Measurements from ENCODE around the gene NCBP2. TPM values are rescaled to one million over a fixed set of nuclear protein-coding genes. Genes with fewer than 3 reads are reported as not detected.
A peak's percentile ranks its signal among the peaks of the same experiment; 100 is the strongest.
"Not testable (repeated sequence)": the region's sequence is repeated elsewhere in the genome, so short reads cannot be mapped to it uniquely, and the experiment has no call there.

NCBP2 gene
- total RNA-seq, 2 experiments from 2014 or later: 83.0 to 85.1 TPM

DNA sequence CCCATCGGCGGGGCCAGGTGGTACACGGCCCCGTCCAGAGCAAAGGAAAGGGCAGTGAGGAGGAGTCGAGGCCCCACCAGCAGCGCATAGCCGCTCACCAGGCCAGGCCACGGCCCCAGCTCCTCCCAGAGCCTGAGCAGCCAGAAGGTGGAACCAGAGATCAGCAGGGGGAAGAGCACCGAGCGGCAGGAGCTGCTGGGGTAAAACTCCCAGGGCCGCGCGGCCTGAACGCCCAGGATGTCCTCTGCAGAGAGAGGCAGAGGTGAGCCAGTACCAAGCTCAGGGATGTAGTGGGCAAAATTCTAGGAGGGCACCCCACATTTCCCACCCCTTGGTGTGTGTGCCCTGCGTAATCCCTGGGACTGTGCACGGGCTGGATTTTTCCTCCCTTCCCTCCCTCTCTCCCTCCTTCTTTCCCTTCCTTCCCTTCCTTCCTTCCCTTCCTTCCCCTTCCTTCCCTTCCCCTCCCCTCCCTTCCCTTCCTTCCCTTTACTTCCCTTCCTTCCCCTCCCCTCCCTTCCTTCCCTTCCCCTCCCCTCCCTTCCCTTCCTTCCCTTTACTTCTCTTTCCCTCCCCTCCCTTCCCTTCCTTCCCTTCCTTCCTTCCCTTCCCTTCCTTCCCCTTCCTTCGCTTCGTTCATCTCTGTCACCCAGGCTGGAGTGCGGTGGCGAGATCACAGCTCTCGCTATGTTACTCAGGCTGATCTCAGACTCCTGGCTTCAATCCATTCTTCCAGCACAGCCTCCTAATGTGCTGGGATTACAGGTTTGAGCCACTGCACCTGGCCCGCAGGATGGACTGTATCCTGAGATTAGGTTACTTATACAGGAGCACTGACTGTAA is 6.3 kb upstream of the NCBP2 start:
- no peak overlapping the region for H3K27ac Mint-ChIP-seq
- ChIA-PET POLR2A (interaction anchor here (2.1 kb wide), 1 partner anchor 20 kb away, joined by 5 read pairs; the partner anchor contains the start of gene PIGZ), CTCF (no interaction called here)
- peaks cover 13% of the 10 kb centered on the region for H3K4me1 Mint-ChIP-seq (ENCODE audit: low read depth)
- H3K36me3 Mint-ChIP-seq: peaks cover 3% of the 10 kb centered on the region
- intact Hi-C loops (cut with micrococcal nuclease): loop anchor here (10.0 kb wide), 3 partner anchors 344 to 1044 kb away; partner anchors contain the start of gene TNK2
- no peaks in the 10 kb centered on the region for H3K27me3 Mint-ChIP-seq
- no peaks in the 10 kb centered on the region for H3K9me3 Mint-ChIP-seq
- H3K4me3 Mint-ChIP-seq: no peak overlapping the region
- DNase-seq: no peak

DNA sequence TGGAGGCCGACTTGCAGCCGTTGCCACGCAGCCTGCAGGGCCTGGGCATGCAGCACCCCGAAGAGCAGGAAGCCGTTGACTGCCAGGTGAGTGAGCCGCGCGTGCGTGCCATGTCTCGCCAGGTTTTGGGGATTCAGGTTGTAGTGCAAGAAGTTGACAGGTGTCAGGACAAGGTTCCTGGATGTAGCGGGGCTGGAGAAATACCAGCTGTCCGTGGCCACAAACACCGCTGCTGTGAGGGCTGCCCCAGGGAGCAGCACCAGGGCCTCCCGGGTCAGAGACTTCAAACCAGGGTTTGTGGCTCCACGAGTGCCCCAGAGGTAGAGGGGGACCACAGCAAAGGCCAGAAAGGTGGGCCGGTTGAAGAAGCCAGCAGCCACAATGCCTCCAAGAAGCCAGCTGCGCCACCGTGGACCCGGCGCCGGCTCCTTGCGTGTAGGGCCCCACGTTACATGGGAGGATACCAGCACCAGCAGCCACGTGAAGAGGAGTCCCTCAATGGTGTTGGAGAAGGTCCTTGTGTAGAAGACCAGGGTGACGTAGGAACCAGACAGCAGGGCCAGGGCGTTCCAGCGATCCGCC is 5.6 kb upstream of the NCBP2 start:
- H3K36me3 Mint-ChIP-seq: peaks cover 8% of the 10 kb centered on the region
- intact Hi-C loops (cut with micrococcal nuclease): loop anchor here (10.0 kb wide), 3 partner anchors 343 to 1043 kb away; partner anchors contain the start of gene TNK2
- peaks cover 20% of the 10 kb centered on the region for H3K4me1 Mint-ChIP-seq (ENCODE audit: low read depth)
- H3K4me3 Mint-ChIP-seq: no peak overlapping the region
- no peaks in the 10 kb centered on the region for H3K9me3 Mint-ChIP-seq
- no peaks in the 10 kb centered on the region for H3K27me3 Mint-ChIP-seq
- ChIA-PET CTCF (no interaction called here), POLR2A (interaction anchor here (2.1 kb wide), 1 partner anchor 21 kb away, joined by 5 read pairs; the partner anchor contains the start of gene PIGZ)
- no peak for DNase-seq
- no peak overlapping the region for H3K27ac Mint-ChIP-seq

GRCh38 chr3:196947136-196947859 is 5.0 kb upstream of the NCBP2 start:
- no peak overlapping the region for H3K4me3 Mint-ChIP-seq
- CTCF ChIA-PET: no interaction called here
- H3K9me3 Mint-ChIP-seq: no peaks in the 10 kb centered on the region
- H3K4me1 Mint-ChIP-seq (ENCODE audit: low read depth): peaks cover 20% of the 10 kb centered on the region
- POLR2A ChIA-PET: interaction anchor here (2.1 kb wide), 1 partner anchor 21 kb away, joined by 5 read pairs; the partner anchor contains the start of gene PIGZ
- peaks cover 11% of the 10 kb centered on the region for H3K36me3 Mint-ChIP-seq
- no peak overlapping the region for H3K27ac Mint-ChIP-seq
- peaks cover 1% of the 10 kb centered on the region for H3K27me3 Mint-ChIP-seq
- no peak for DNase-seq
- intact Hi-C loops (cut with micrococcal nuclease): loop anchor here (10.0 kb wide), 3 partner anchors 342 to 1042 kb away; partner anchors contain the start of gene TNK2

DNA sequence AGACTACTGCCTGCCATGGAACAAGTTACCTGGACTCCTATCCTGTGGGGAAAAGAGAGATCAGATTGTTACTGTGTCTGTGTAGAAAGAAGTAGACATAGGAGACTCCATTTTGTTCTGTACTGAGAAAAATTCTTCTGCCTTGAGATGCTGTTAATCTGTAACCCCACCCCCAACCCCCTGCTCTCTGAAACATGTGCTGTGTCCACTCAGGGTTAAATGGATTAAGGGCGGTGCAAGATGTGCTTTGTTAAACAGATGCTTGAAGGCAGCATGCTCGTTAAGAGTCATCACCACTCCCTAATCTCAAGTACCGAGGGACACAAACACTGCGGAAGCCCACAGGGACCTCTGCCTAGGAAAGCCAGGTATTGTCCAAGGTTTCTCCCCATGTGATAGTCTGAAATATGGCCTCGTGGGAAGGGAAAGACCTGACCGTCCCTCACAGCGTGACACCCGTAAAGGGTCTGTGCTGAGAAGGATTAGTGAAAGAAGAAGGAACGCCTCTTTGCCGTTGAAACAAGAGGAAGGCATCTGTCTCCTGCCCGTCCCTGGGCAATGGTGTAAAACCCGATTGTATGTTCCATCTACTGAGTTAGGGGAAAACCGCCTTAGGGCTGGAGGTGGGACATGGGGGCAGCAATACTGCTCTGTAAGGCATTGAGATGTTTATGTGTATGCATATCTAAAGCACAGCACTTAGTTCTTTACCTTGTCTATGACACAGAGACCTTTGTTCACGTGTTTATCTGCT is 1.9 kb upstream of the NCBP2 start:
- DNase-seq, H3K9me3 Mint-ChIP-seq, CTCF ChIA-PET, H3K27me3 Mint-ChIP-seq, POLR2A ChIA-PET: not testable (repeated sequence)
- intact Hi-C loops (cut with micrococcal nuclease): loop anchor here (5.0 to 10.0 kb wide), 5 partner anchors 57 to 1039 kb away; partner anchors contain the start of genes DLG1 and TNK2
- Mint-ChIP-seq H3K36me3 (peaks cover 19% of the 10 kb centered on the region), H3K27ac (peak overlapping the region; percentile 68), H3K4me3 (peak overlapping the region; percentile 98), H3K4me1 (ENCODE audit: low read depth) (peaks cover 38% of the 10 kb centered on the region)

DNA sequence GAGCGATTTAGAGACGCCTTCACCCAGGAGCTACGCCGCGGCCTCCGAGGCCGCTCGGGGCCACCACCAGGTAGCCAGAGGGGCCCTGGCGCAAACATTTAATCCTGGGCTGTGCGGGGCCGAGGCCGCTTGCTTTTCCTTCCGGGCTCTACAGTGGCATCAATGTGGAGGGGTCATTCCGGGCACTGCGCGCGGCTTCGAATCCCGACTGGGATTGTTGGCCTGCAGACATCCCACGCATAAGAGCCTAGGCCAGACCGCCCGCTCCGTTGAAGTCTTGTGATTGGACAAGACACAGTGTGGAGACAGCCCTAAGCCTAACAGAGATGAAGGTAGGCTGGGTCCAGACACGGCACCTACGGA is 568 bp upstream of the NCBP2 start:
- H3K27me3 Mint-ChIP-seq: peaks cover 2% of the 10 kb centered on the region
- ChIA-PET CTCF (interaction anchor here (1.0 to 2.5 kb wide), 10 partner anchors 12 to 334 kb away, joined by 3 to 22 read pairs (median 4); partner anchors contain the start of genes PAK2 and SENP5), POLR2A (interaction anchor here (0.6 to 3.1 kb wide), 10 partner anchors 9 to 302 kb away, joined by 3 to 36 read pairs (median 6); partner anchors contain the start of genes PAK2, PIGZ and SENP5)
- H3K4me1 Mint-ChIP-seq (ENCODE audit: low read depth): peaks cover 38% of the 10 kb centered on the region
- peak overlapping the region; percentile 85 for H3K27ac Mint-ChIP-seq
- peak overlapping the region; percentile 98 for H3K4me3 Mint-ChIP-seq
- peak; percentile 51 for DNase-seq
- intact Hi-C loops (cut with micrococcal nuclease): loop anchor here (1.0 to 10.0 kb wide), 10 partner anchors 26 to 1038 kb away; partner anchors contain the start of genes CEP19, DLG1, PIGX and PIGZ
- H3K36me3 Mint-ChIP-seq: peaks cover 28% of the 10 kb centered on the region
- H3K9me3 Mint-ChIP-seq: no peaks in the 10 kb centered on the region

DNA sequence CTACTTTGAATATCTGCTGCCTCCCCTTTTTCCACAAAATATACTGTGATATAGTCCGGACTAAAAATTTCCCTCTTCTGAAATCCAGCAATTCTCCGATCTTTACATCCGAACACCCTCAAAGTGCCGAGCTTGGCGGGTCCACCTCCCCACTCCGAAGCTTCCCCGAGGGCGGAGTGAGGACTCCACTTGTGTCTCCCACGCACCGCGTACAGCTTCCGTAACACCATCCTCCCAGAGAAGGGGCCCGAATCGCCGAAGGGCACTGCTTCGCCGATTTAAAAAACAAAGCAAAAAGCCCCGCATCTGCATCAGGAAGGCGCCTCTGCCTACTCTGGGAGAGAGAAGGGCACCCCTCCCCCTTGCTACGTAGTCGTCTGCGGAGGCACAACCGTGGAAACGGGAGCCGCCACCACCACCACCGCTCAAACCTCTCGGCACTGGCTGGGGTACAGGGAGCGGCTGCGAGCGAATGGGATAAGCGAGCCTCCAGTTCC is 551 bp downstream of the NCBP2 start:
- peaks cover 2% of the 10 kb centered on the region for H3K27me3 Mint-ChIP-seq
- peak overlapping the region; percentile 98 for H3K4me3 Mint-ChIP-seq
- H3K4me1 Mint-ChIP-seq (ENCODE audit: low read depth): peaks cover 38% of the 10 kb centered on the region
- intact Hi-C loops (cut with micrococcal nuclease): loop anchor here (1.0 to 10.0 kb wide), 10 partner anchors 27 to 1037 kb away; partner anchors contain the start of genes CEP19, DLG1, PIGX and PIGZ
- ChIA-PET CTCF (interaction anchor here (0.6 to 2.5 kb wide), 14 partner anchors 9 to 386 kb away, joined by 3 to 22 read pairs (median 4); partner anchors contain the start of genes MELTF and SENP5), POLR2A (interaction anchor here (0.8 to 3.1 kb wide), 13 partner anchors 11 to 373 kb away, joined by 3 to 36 read pairs (median 4); partner anchors contain the start of genes CEP19, FBXO45, PAK2 and PIGX)
- H3K27ac Mint-ChIP-seq: peak overlapping the region; percentile 92
- H3K9me3 Mint-ChIP-seq: no peaks in the 10 kb centered on the region
- peaks cover 39% of the 10 kb centered on the region for H3K36me3 Mint-ChIP-seq
- DNase-seq: peak; percentile 77

DNA sequence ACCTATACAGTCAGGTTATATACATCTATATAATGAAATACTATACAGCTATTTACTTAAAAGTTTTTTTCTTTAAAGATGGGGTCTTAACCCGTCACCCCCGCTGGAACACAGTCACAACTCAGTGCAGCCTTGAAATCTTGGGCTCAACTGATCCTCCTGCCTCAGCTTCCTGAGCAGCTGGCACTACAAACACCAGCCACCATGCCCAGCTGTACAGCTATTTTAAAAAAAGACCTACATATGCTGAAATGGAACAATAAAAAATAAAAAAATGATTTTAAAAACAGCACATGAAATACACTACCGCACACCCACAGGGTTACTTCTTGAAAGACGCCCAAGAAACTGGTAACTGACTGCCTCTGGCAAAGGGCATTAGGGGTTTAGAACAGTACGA is 3.8 kb downstream of the NCBP2 start:
- Mint-ChIP-seq H3K4me3 (no peak overlapping the region), H3K27me3 (peaks cover 2% of the 10 kb centered on the region), H3K9me3 (no peaks in the 10 kb centered on the region), H3K27ac (peak overlapping the region; percentile 34), H3K36me3 (peaks cover 46% of the 10 kb centered on the region), H3K4me1 (ENCODE audit: low read depth) (peaks cover 24% of the 10 kb centered on the region)
- intact Hi-C loops (cut with micrococcal nuclease): no loop called here
- DNase-seq: no peak
- ChIA-PET CTCF (interaction anchor here (1.3 to 1.8 kb wide), 3 partner anchors 91 to 410 kb away, joined by 3 to 5 read pairs (median 3); partner anchors contain the start of gene MELTF), POLR2A (no interaction called here)

DNA sequence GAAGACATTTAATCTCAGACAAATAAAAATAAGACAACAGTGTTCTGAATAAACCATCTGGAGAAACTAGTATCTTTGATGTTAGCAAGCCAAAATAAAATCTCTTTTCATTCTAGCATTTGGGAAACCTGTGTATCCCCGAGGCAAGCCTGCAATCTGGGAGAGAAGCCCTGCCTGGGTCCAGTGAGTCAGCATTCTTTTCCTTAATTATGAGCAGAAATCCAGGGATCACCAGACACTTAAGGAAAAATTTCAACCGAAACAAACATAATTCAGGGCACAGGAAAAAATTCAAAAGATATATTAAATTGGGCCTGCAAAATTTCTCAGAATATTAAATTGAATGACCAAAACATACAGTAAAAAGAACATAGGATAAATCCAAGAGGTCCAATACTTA is 4.2 kb downstream of the NCBP2 start:
- CTCF ChIA-PET: interaction anchor here (1.3 kb wide), 1 partner anchor 409 kb away, joined by 3 read pairs; no protein-coding TSS in a partner anchor
- H3K36me3 Mint-ChIP-seq: peaks cover 46% of the 10 kb centered on the region

DNA sequence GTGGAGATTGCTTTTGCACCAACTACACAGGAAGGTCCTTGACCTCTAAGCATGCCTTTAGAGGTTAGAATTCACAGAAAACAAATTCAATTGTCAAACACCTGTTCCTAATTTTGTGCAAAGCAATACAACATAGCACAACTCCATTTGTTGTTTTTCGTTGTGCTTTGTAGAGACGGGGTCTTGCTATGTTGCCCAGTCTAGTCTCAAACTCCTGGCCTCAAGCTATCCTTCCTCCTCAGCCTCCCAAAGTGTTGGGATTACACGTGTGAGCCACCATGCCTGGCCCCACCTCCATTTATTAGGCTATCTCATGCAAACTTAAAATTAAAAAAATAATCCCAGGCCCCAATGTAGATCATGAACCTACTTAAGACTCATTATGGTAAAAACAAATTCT is 6.0 kb downstream of the NCBP2 start:
- POLR2A ChIA-PET: no interaction called here
- intact Hi-C loops (cut with micrococcal nuclease): no loop called here
- Mint-ChIP-seq H3K4me1 (ENCODE audit: low read depth) (peaks cover 14% of the 10 kb centered on the region), H3K27ac (no peak overlapping the region), H3K4me3 (no peak overlapping the region), H3K9me3 (no peaks in the 10 kb centered on the region), H3K27me3 (no peaks in the 10 kb centered on the region), H3K36me3 (peaks cover 43% of the 10 kb centered on the region)
- DNase-seq: no peak
- CTCF ChIA-PET: interaction anchor here (1.3 kb wide), 1 partner anchor 99 kb away, joined by 4 read pairs; no protein-coding TSS in a partner anchor

More for the DNA sequence above, 4.2 kb downstream of the NCBP2 start:
- Mint-ChIP-seq H3K4me1 (ENCODE audit: low read depth) (peaks cover 19% of the 10 kb centered on the region), H3K4me3 (no peak overlapping the region), H3K27me3 (peaks cover 2% of the 10 kb centered on the region), H3K9me3 (no peaks in the 10 kb centered on the region), H3K27ac (peak overlapping the region; percentile 50)
- POLR2A ChIA-PET: no interaction called here
- intact Hi-C loops (cut with micrococcal nuclease): no loop called here
- no peak for DNase-seq

- Mint-ChIP-seq H3K9me3 (no peaks in the 10 kb centered on the region), H3K36me3 (peaks cover 35% of the 10 kb centered on the region), H3K27ac (peak overlapping the region; percentile 44), H3K4me1 (ENCODE audit: low read depth) (no peaks in the 10 kb centered on the region), H3K4me3 (no peak overlapping the region), H3K27me3 (no peaks in the 10 kb centered on the region)
- CTCF ChIA-PET: interaction anchor here (2.3 kb wide), 1 partner anchor 95 kb away, joined by 9 read pairs; no protein-coding TSS in a partner anchor
- POLR2A ChIA-PET: no interaction called here
- no peak for DNase-seq
- intact Hi-C loops (cut with micrococcal nuclease): no loop called here
These were observed 9.7 kb downstream of the NCBP2 start for GRCh38 chr3:196932600-196932999.
